Uterus (tissue), 2 donors: ENCODE data around the gene ALDH1A1.
"Not testable (repeated sequence)": the region's sequence is repeated elsewhere in the genome, so short reads cannot be mapped to it uniquely, and the experiment has no call there.

Experiments used
- CTCF ChIP-seq, 4 experiments: fragments of 200-600 bp in 2 of 4; fragments of 450-650 bp in 2 of 4; sonication (generic) in 2 of 4; IDR thresholded peaks; one replicate each; pipeline ENCODE4 v1.5.1; 2016 to 2019; ENCODE audit warnings: antibody characterized with exemption in 4 of 4, mild to moderate bottlenecking in 2 of 4, moderate library complexity in 1 of 4
- POLR2A ChIP-seq, 2 donors: fragments of 450-650 bp; IDR thresholded peaks; one replicate each; pipeline ENCODE4 v1.6.1; 2016; ENCODE audit warnings: antibody characterized with exemption in 2 of 2, mild to moderate bottlenecking in 1 of 2, moderate library complexity in 1 of 2

GRCh38 chr9:72862788-72863187 is 90.1 kb downstream of the ALDH1A1 start:
- not testable (repeated sequence) for TF ChIP-seq CTCF, POLR2A (IDR thresholded peaks at IDR 0.05)
